GM12878 (cell line): ENCODE measurements around the gene MTCL3.

ENCODE experiments used
- BCL3 ChIP-seq: IDR thresholded peaks from 2 replicates; pipeline ENCODE4 v1.6.1; 2011; ENCODE audit warnings: borderline replicate concordance, low read depth, mild to moderate bottlenecking, moderate library complexity, low read length; ENCODE audit not compliant: insufficient read depth, poor library complexity, severe bottlenecking
- CREM ChIP-seq: IDR thresholded peaks from 2 replicates; pipeline ENCODE4 v1.6.1; 2014; ENCODE audit warnings: antibody characterized with exemption, low read depth
- CTCF ChIP-seq, 3 experiments: IDR thresholded peaks in 2 of 3; conservative IDR thresholded peaks in 1 of 3; 2 replicates each; pipeline ENCODE4 v1.5.1; 2011; ENCODE audit warnings: low read depth in 3 of 3, low read length in 3 of 3, mild to moderate bottlenecking in 3 of 3, control low read depth in 2 of 3, moderate library complexity in 2 of 3, inconsistent platforms in 1 of 3, mixed read lengths in 1 of 3; ENCODE audit not compliant: control insufficient read depth in 2 of 3, insufficient read depth in 1 of 3; ENCODE audit errors: extremely low read depth in 1 of 3
- FOXK2 ChIP-seq: fragments of 450-650 bp; IDR thresholded peaks from 2 replicates; pipeline ENCODE4 v1.6.1; 2017; ENCODE audit warnings: mild to moderate bottlenecking, moderate library complexity
- MEF2A ChIP-seq: IDR thresholded peaks from 2 replicates; pipeline ENCODE4 v1.6.1; 2011; ENCODE audit warnings: low read depth, mild to moderate bottlenecking, low read length, moderate library complexity; ENCODE audit not compliant: insufficient read depth
- POLR2A ChIP-seq: IDR thresholded peaks from 2 replicates; pipeline ENCODE4 v1.6.1; 2011; ENCODE audit warnings: low read depth, mild to moderate bottlenecking, low read length
- PRDM15 ChIP-seq: fragments of 450-650 bp; formaldehyde crosslinking; IDR thresholded peaks from 2 replicates; pipeline ENCODE4 v1.4.0; 2020; ENCODE audit warnings: mild to moderate bottlenecking, moderate library complexity
- REST ChIP-seq: IDR thresholded peaks from 2 replicates; pipeline ENCODE4 v1.6.1; 2012; ENCODE audit warnings: mild to moderate bottlenecking, low read depth, low read length
- SMC3 ChIP-seq: IDR thresholded peaks from 2 replicates; pipeline ENCODE4 v1.6.1; 2011; ENCODE audit warnings: low read length, improper control_type of control experiment, borderline replicate concordance

- TF ChIP-seq MEF2A (no peak), PRDM15 (no peak), CTCF (IDR thresholded peaks at IDR 0.05 in 2 of 3, conservative IDR thresholded peaks at IDR 0.05 in 1 of 3; ENCODE audit: control insufficient read depth in 2 of 3, extremely low read depth in 1 of 3, insufficient read depth in 1 of 3, low read depth in 3 of 3, low read length in 3 of 3) (no peak), SMC3 (no peak), FOXK2 (no peak), POLR2A (no peak), REST (no peak), CREM (no peak), BCL3 (no peak)
Measured at GRCh38 chr6:127458817-127459216, 60.3 kb downstream of the MTCL3 start.
